Adrenal gland (tissue), 5 donors: ENCODE results near the gene IGSF10.

Experiments used
- POLR2A ChIP-seq, 2 donors: fragments of 450-650 bp; IDR thresholded peaks; one replicate each; pipeline ENCODE4 v1.6.1; 2017; ENCODE audit warnings: antibody characterized with exemption in 2 of 2, mild to moderate bottlenecking in 2 of 2, moderate library complexity in 1 of 2
- TF ChIP-seq, protein P1 (sequence below), 6 experiments: fragments of 450-650 bp in 4 of 6; fragments of 200-600 bp in 2 of 6; sonication (generic) in 1 of 6; IDR thresholded peaks; 1 replicate in 5 of 6; 2 replicates in 1 of 6; pipeline versions ENCODE4 v1.5.1 to v1.8.0; 2016 to 2021; ENCODE audit warnings: antibody characterized with exemption in 6 of 6, mild to moderate bottlenecking in 2 of 6, moderate library complexity in 1 of 6
- donor health status: DM: no; HTN: no; CAD: no.

DNA sequence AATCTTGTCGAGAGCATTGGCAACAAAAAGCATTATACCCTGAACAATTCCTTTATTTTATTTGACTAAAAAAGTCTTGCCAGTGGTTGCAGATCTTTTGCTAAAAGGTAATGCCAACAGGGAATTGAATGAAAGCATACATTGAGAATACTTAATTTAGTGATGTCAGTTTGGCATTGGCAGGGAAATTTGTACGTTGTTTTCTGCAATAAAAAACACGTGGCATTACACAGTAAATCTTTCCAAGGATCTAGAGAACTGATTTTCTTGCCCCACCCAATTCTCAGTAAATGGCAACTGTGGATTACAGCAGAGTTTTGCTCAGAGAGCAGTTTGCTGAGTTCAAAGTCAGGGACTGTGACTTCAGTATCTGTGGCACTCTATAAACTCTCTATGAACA, 38.3 kb upstream of the IGSF10 start:
- TF ChIP-seq, protein P1, sequence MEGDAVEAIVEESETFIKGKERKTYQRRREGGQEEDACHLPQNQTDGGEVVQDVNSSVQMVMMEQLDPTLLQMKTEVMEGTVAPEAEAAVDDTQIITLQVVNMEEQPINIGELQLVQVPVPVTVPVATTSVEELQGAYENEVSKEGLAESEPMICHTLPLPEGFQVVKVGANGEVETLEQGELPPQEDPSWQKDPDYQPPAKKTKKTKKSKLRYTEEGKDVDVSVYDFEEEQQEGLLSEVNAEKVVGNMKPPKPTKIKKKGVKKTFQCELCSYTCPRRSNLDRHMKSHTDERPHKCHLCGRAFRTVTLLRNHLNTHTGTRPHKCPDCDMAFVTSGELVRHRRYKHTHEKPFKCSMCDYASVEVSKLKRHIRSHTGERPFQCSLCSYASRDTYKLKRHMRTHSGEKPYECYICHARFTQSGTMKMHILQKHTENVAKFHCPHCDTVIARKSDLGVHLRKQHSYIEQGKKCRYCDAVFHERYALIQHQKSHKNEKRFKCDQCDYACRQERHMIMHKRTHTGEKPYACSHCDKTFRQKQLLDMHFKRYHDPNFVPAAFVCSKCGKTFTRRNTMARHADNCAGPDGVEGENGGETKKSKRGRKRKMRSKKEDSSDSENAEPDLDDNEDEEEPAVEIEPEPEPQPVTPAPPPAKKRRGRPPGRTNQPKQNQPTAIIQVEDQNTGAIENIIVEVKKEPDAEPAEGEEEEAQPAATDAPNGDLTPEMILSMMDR (IDR thresholded peaks at IDR 0.05) = no peak
- TF ChIP-seq POLR2A (IDR thresholded peaks at IDR 0.05) = no peak
